ENCODE data around the gene PDCD1LG2. TPM values are rescaled to one million over a fixed set of nuclear protein-coding genes. Genes with fewer than 3 reads are reported as not detected.

The PDCD1LG2 gene
- total and polyA plus RNA-seq, 12 donors, result 0.51 to 8.6 (median 1.3) TPM

- Histone ChIP-seq H3K36me3 (no peaks in the 10 kb centered on the region), H3K9me3 (no peaks in the 10 kb centered on the region), H3K4me3 (no peak overlapping the region), H3K4me1 (peaks cover 0 to 62% (median 41%) of the 10 kb centered on the region in 9 donors), H3K27me3 (no peaks in the 10 kb centered on the region), H3K27ac (no peak overlapping the region)
- DNase-seq (no peak), ATAC-seq (peak in 1 of 8 donors; percentile 27)
- no peak for TF ChIP-seq CTCF (IDR thresholded peaks at IDR 0.05)
- intact Hi-C loops (cut with DNase I), result loop anchor here in 2 of 10 donors (10.0 kb wide), 2 partner anchors 58 to 62 kb away; partner anchors contain the start of gene CD274 (in 1 of the 2)
- WGBS, 2 donors, result 97 to 98% methylated on average over 10 of the region's 10 CpGs
Observed at GRCh38 chr9:5516453-5517220, 6.3 kb downstream of the PDCD1LG2 start.

DNA sequence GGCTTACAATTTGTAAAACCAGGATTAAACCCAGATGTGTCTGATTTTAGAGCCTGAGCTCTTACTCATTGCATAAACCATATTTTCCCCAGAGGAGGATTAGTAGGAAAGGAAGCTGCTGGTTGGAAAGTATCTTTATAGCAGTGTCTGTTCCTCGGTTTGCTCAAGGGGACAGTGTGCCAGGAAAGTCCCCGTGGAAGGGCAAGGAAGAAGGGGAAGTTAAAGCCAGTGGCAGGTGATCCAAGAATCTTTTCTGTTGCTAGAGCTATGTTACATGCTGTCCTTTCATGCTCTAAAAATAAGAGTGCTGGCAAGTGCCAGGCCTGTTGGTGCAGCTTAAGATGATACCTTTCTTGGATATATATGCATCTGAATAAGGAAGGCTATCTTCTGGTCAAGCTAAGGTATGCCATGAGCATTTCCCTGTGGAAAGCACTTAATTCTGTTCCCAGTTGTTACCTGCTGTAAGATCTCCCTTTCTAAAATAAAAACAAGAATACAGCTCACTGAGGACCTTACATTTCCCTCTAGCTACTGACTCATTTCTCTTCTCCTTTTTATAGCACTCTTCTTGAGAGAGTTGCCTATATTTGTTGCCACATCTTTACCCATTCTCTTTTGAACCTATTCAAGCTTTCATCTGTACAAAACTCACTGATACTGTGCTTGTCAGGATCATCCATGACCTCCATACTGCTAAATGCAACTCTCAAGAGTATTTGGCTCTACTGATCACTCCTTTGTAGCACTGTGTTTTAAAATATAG, 8.0 kb downstream of the PDCD1LG2 start:
- intact Hi-C loops (cut with DNase I), result loop anchor here in 2 of 10 donors (10.0 kb wide), 2 partner anchors 56 to 64 kb away; partner anchors contain the start of gene CD274 (in 1 of the 2)
- Histone ChIP-seq H3K4me1 (peaks cover 0 to 50% (median 24%) of the 10 kb centered on the region in 9 donors), H3K4me3 (no peak overlapping the region), H3K36me3 (peaks cover 0 to 9% (median 0%) of the 10 kb centered on the region in 9 donors), H3K9me3 (no peaks in the 10 kb centered on the region), H3K27me3 (no peaks in the 10 kb centered on the region), H3K27ac (peak overlapping the region in 9 of 10 donors; percentile 23 to 70 (median 55))
- ATAC-seq (peak in 7 of 8 donors; percentile 47 to 84 (median 77)), DNase-seq (no peak)
- TF ChIP-seq CTCF (IDR thresholded peaks at IDR 0.05), result no peak
- 13 to 16% methylated on average over 2 of the region's 2 CpGs for WGBS, 2 donors

DNA sequence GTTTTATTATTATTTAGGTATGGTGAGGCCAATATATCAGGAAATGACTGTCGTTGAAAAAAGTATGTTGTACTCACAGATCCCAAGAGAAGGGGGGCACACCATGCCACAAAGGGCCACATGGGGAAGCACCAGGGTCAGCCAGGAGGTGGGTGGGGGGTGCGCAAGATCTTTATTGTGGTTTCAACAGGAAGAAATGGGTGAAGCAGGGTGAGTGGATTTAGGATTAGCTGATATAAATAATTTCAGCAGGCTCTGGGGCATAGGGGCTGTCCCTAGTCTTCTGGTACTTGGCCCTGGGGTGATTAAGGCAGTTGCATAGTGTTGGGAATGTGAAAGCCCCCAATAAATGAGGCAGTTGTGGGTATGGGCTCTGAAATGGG, 8.6 kb downstream of the PDCD1LG2 start:
- intact Hi-C loops (cut with DNase I), result loop anchor here in 2 of 10 donors (10.0 kb wide), 2 partner anchors 56 to 64 kb away; partner anchors contain the start of gene CD274 (in 1 of the 2)
- Histone ChIP-seq H3K27ac (peak overlapping the region in 8 of 10 donors; percentile 41 to 70 (median 56)), H3K4me3 (no peak overlapping the region), H3K4me1 (peaks cover 0 to 44% (median 20%) of the 10 kb centered on the region in 9 donors), H3K27me3 (no peaks in the 10 kb centered on the region), H3K36me3 (peaks cover 0 to 15% (median 0%) of the 10 kb centered on the region in 9 donors), H3K9me3 (no peaks in the 10 kb centered on the region)
- no peak for TF ChIP-seq CTCF (IDR thresholded peaks at IDR 0.05)
- ATAC-seq (no peak), DNase-seq (no peak)
- WGBS, 2 donors, result 73 to 78% methylated on average over 2 of the region's 2 CpGs

- 96% methylated on average over 4 of the region's 4 CpGs for WGBS, 2 donors
- Histone ChIP-seq H3K9me3 (no peaks in the 10 kb centered on the region), H3K4me3 (no peak overlapping the region), H3K27me3 (no peaks in the 10 kb centered on the region), H3K27ac (no peak overlapping the region), H3K36me3 (peaks cover 0 to 15% (median 0%) of the 10 kb centered on the region in 9 donors), H3K4me1 (peaks cover 0 to 11% (median 0%) of the 10 kb centered on the region in 9 donors)
- no peak for ATAC-seq
- intact Hi-C loops (cut with DNase I), result no loop called here
- TF ChIP-seq CTCF (IDR thresholded peaks at IDR 0.05), result no peak
- no peak for DNase-seq
Observed at GRCh38 chr9:5524090-5524489, 13.8 kb downstream of the PDCD1LG2 start.

Measured in heart right ventricle (tissue), 16 donors.